ENCODE results near the gene CCHCR1. TPM values are rescaled to one million over a fixed set of nuclear protein-coding genes. Genes with fewer than 3 reads are reported as not detected.

Gene CCHCR1
- total and polyA plus RNA-seq, 2 of the 13 experiments (the other 11 are each of a cell fraction or from before 2014, with no cell fraction given): 14.6 to 28.2 TPM

GRCh38 chr6:31158140-31158862 lies 699 bp upstream of the CCHCR1 start, which contains the start of gene TCF19 (continued):
- TF ChIP-seq RERE (CRISPR knock-in tag; IDR thresholded peaks at IDR 0.05; ENCODE audit: low read depth) (no peak), SKI (IDR thresholded peaks at IDR 0.05; ENCODE audit: partially characterized antibody) (peak; percentile 37), ZNF263 (CRISPR knock-in tag; IDR thresholded peaks at IDR 0.05) (peak; percentile 46; the same call in 1 of the 2 replicates), ELF1 (CRISPR knock-in tag; IDR thresholded peaks at IDR 0.05) (peak; percentile 35; the same call in 1 of the 2 replicates), DMTF1 (CRISPR knock-in tag; IDR thresholded peaks at IDR 0.05) (no peak), YEATS2 (CRISPR knock-in tag; IDR thresholded peaks at IDR 0.05; ENCODE audit: borderline replicate concordance) (peak; percentile 88), KDM5A (IDR thresholded peaks at IDR 0.05; ENCODE audit: borderline replicate concordance, low read length) (peak; percentile 72; the same call in 1 of the 2 replicates), MYC (CRISPR knock-in tag; IDR thresholded peaks at IDR 0.05; ENCODE audit: borderline replicate concordance) (peak; percentile 64; the same call in 1 of the 2 replicates), THAP11 (CRISPR knock-in tag; IDR thresholded peaks at IDR 0.05) (peak; percentile 49), ZC3H13 (CRISPR knock-in tag; IDR thresholded peaks at IDR 0.05) (peak; percentile 87), REL (CRISPR knock-in tag; conservative IDR thresholded peaks at IDR 0.05) (peak; percentile 98), KDM3A (CRISPR knock-in tag; IDR thresholded peaks at IDR 0.05; ENCODE audit: low read depth) (no peak), MBD4 (IDR thresholded peaks at IDR 0.05; ENCODE audit: borderline replicate concordance, low read length) (no peak), ZNF646 (CRISPR knock-in tag; IDR thresholded peaks at IDR 0.05) (no peak), KLF12 (CRISPR knock-in tag; IDR thresholded peaks at IDR 0.05; ENCODE audit: borderline replicate concordance) (no peak)

Data from HepG2 (cell line).